Tibial artery (tissue), 4 donors: Measurements from ENCODE around the gene SEPTIN8.

Source experiments
- DNase-seq, 2 donors: peaks; one replicate each; pipeline ENCODE4 v3.0.0-alpha.2; 2019
- H3K27ac ChIP-seq, 2 donors: fragments of 200-600 bp; sonication (generic) in 1 of 2; 1 replicate in 1 of 2; 2 replicates in 1 of 2; pipeline ENCODE4 v1.5.1; 2018 to 2019; ENCODE audit warnings: mild to moderate bottlenecking in 1 of 2
- H3K27me3 ChIP-seq, 2 donors: fragments of 200-600 bp; sonication (generic) in 1 of 2; one replicate each; pipeline versions ENCODE4 v1.5.1 to v1.6.0; 2016 to 2019
- H3K36me3 ChIP-seq, 3 donors: fragments of 200-600 bp; sonication (generic) in 2 of 3; one replicate each; pipeline ENCODE4 v1.5.1; 2016 to 2019; ENCODE audit warnings: mild to moderate bottlenecking in 2 of 3
- H3K4me1 ChIP-seq, 4 donors: fragments of 200-600 bp; sonication (generic) in 2 of 4; 1 replicate in 3 of 4; 2 replicates in 1 of 4; pipeline ENCODE4 v1.5.1; 2016 to 2019
- H3K4me3 ChIP-seq, 2 donors: fragments of 200-600 bp; sonication (generic) in 1 of 2; 1 replicate in 1 of 2; 2 replicates in 1 of 2; pipeline ENCODE4 v1.5.1; 2018 to 2019; ENCODE audit warnings: mild to moderate bottlenecking in 2 of 2
- H3K9me3 ChIP-seq, 3 donors: fragments of 200-600 bp; sonication (generic) in 1 of 3; one replicate each; pipeline ENCODE4 v1.5.1; 2016 to 2019
- CTCF ChIP-seq, 2 experiments: fragments of 200-600 bp in 1 of 2; fragments of 450-650 bp in 1 of 2; IDR thresholded peaks; one replicate each; pipeline ENCODE4 v1.5.1; 2017 to 2019; ENCODE audit warnings: antibody characterized with exemption in 2 of 2, mild to moderate bottlenecking in 1 of 2, moderate library complexity in 1 of 2
- intact Hi-C: fragments of 100-400 bp; cut with DNase I; formaldehyde crosslinking; loops from one replicate; pipeline ENCODE4 v1.15.0; 2023; ENCODE audit warnings: low total_unique reads

The SEPTIN8 gene

GRCh38 chr5:132759114-132760048 is 17.7 kb downstream of the SEPTIN8 start:
- Histone ChIP-seq H3K27ac (no peak overlapping the region), H3K27me3 (no peaks in the 10 kb centered on the region), H3K4me3 (no peak overlapping the region), H3K36me3 (peaks cover 43 to 73% (median 66%) of the 10 kb centered on the region in 3 donors), H3K9me3 (no peaks in the 10 kb centered on the region), H3K4me1 (no peaks in the 10 kb centered on the region)
- intact Hi-C loops = no loop called here
- DNase-seq = no peak
- TF ChIP-seq CTCF (IDR thresholded peaks at IDR 0.05) = no peak

- no peak for DNase-seq
- Histone ChIP-seq H3K4me1 (no peaks in the 10 kb centered on the region), H3K27me3 (no peaks in the 10 kb centered on the region), H3K36me3 (peaks cover 34 to 64% (median 57%) of the 10 kb centered on the region in 3 donors), H3K9me3 (no peaks in the 10 kb centered on the region), H3K27ac (no peak overlapping the region), H3K4me3 (no peak overlapping the region)
- no peak for TF ChIP-seq CTCF (IDR thresholded peaks at IDR 0.05)
- intact Hi-C loops = no loop called here
Observed at GRCh38 chr5:132758451-132758850, 18.6 kb downstream of the SEPTIN8 start.

GRCh38 chr5:132756542-132756941 is 20.5 kb downstream of the SEPTIN8 start:
- Histone ChIP-seq H3K36me3 (peaks cover 15 to 44% (median 39%) of the 10 kb centered on the region in 3 donors), H3K27me3 (no peaks in the 10 kb centered on the region), H3K4me3 (no peak overlapping the region), H3K4me1 (peaks cover 0 to 5% (median 0%) of the 10 kb centered on the region in 4 donors), H3K27ac (no peak overlapping the region), H3K9me3 (no peaks in the 10 kb centered on the region)
- no peak for TF ChIP-seq CTCF (IDR thresholded peaks at IDR 0.05)
- no peak for DNase-seq
- intact Hi-C loops = no loop called here

GRCh38 chr5:132754947-132755346 is 22.1 kb downstream of the SEPTIN8 start:
- Histone ChIP-seq H3K4me3 (no peak overlapping the region), H3K9me3 (no peaks in the 10 kb centered on the region), H3K27ac (no peak overlapping the region), H3K27me3 (no peaks in the 10 kb centered on the region), H3K36me3 (peaks cover under 1 to 29% (median 23%) of the 10 kb centered on the region in 3 donors), H3K4me1 (peaks cover 0 to 5% (median 0%) of the 10 kb centered on the region in 4 donors)
- DNase-seq = no peak
- intact Hi-C loops = loop anchor here (5.0 kb wide), 1 partner anchor 62 kb away; no protein-coding TSS in a partner anchor
- peak; percentile 22 to 31 for TF ChIP-seq CTCF (IDR thresholded peaks at IDR 0.05)

GRCh38 chr5:132754111-132754510 is 22.9 kb downstream of the SEPTIN8 start:
- Histone ChIP-seq H3K36me3 (peaks cover 0 to 20% (median 14%) of the 10 kb centered on the region in 3 donors), H3K4me3 (no peak overlapping the region), H3K9me3 (no peaks in the 10 kb centered on the region), H3K4me1 (peaks cover 0 to 5% (median 0%) of the 10 kb centered on the region in 4 donors), H3K27ac (no peak overlapping the region), H3K27me3 (no peaks in the 10 kb centered on the region)
- TF ChIP-seq CTCF (IDR thresholded peaks at IDR 0.05) = no peak
- intact Hi-C loops = loop anchor here (5.0 kb wide), 1 partner anchor 63 kb away; no protein-coding TSS in a partner anchor
- DNase-seq = no peak
